Amygdala (tissue), 56 donors: ENCODE measurements around the gene ZNF544.
"Not testable (repeated sequence)": the region's sequence is repeated elsewhere in the genome, so short reads cannot be mapped to it uniquely, and the experiment has no call there.

Experiments used
- DNase-seq, 56 donors: peaks; one replicate each; lab custom pipeline; 2025; lab: John Stamatoyannopoulos, UW

The ZNF544 gene

DNA sequence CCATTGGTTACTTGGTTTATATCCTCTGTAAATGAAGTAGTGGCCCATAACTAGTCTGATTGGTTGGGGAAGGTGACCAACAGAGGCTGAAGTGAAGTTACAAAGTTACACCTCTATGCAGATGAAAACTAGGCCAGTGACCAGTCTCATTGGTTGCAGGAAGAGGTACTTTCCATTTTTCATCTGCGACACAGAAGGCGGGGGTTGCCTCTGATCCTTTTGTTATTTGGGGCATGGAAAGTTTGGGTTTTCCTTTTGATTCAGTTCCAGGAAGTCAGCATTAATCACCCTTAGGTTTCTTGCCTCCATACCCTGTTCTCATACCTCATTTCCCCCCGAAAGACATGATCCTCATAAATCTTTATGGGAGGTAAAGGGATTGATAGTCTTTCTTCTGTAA is 20.2 kb downstream of the ZNF544 start:
- DNase-seq: no peak

DNA sequence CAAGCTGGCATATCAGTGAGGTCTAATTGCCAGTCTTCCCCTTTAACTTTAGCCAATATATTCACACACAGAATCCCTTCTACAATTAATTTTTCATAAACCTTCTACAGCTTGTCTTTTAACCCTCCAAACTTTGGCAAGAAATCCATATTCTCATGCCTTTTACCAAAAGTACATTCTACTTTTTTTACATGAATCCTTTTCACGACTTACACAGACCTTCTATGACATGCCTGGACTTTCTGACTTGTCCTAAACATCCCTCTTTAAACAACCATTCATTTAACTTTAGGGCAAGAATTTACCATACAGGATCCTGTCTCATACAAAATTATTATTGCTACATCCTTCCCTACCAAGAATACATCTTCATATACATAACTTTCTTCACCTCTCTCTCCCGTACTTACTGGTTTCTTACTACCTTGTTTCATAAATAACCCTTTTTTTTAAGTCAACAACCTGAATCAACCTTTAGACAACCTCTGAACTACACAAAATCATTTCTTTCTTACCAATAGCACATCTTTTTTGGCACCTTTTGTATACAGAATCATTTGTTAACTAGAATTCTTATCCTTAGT is 23.5 kb downstream of the ZNF544 start:
- no peak for DNase-seq

DNA sequence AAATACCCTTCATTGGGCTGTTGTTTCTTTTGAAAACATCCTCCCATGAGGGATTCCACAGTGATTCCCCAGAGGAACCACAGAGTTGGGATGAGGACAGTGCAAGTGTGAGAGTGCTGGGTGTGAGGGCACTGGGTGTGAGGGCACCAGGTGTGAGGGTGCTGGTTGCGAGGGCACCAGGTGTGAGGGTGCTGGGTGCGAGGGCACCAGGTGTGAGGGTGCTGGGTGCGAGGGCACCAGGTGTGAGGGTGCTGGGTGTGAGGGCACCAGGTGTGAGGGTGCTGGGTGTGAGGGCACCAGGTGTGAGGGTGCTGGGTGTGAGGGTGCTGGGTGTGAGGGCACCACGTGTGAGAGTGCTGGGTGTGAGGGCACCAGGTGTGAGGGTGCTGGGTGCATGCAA is 29.5 kb downstream of the ZNF544 start:
- not testable (repeated sequence) for DNase-seq

DNA sequence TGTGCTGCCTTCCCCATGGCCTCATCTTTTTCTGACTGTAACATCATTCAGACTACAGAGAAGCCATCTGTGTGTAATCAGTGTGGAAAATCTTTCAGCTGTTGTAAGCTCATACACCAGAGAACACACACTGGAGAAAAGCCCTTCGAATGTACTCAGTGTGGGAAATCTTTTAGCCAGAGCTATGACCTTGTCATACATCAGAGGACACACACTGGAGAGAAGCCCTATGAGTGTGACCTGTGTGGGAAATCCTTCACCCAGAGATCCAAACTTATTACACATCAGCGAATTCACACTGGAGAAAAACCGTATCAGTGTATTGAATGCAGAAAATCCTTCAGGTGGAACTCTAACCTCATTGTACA is 32.9 kb downstream of the ZNF544 start:
- no peak for DNase-seq

DNA sequence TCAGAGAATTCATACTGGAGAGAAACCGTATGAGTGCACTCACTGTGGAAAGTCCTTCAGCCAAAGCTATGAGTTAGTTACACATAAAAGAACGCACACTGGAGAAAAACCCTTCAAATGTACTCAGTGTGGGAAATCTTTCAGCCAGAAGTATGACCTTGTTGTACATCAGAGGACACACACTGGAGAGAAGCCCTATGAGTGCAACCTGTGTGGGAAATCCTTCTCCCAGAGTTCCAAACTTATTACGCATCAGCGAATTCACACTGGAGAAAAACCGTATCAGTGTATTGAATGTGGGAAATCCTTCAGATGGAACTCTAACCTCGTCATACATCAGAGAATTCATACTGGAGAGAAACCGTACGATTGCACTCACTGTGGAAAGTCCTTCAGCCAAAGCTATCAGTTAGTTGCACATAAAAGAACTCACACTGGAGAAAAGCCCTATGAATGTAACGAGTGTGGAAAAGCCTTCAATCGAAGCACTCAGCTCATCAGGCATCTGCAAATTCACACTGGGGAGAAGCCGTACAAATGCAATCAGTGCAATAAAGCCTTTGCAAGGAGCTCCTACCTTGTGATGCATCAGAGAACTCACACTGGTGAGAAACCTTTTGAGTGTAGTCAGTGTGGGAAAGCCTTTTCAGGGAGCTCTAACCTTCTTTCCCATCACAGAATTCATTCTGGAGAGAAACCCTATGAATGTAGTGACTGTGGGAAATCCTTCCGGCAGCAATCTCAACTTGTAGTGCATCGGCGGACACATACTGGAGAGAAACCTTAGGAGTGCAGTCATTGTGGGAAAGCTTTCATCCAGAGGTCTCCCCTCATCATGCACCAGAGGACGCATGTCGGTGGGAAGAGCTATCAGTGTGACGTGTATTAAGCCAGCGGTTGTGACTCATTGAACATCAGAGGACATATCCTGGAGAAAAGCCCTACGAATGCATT is 33.5 kb downstream of the ZNF544 start:
- DNase-seq: no peak

DNA sequence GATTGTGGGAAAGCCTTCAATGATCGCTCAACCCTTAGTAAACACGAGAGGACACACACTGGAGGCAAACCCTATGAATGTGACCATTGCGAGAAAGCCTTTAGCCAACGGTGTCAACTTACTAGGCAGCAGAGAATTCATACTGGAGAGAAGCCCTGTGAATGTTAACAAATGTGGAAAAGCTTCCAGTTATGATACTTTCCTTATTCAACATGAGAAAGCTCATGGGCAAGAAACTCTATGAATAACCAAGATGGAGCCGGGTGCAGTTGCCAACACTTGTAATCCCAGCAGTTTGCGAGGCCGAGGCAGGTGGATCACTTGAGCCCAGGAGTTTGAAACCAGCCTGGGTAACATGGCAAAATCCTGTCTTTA is 34.2 kb downstream of the ZNF544 start:
- no peak for DNase-seq

DNA sequence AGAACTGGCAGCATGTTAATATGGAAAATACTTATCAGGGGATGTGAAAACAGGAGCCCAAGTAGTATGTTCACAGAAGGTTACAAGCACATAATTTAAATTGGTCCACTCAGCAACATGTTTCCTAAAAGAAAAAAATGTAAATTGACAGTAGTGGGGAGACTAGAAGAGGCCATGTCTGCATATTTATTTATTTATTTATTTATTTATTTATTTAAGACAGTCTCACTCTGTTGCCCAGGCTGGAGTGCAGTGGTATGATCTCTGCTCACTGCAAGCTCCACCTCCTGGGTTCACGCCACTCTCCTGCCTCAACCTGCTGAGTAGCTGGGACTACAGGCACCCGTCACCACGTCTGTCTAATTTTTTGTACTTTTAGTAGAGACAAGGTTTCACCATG is 36.4 kb downstream of the ZNF544 start:
- no peak for DNase-seq

DNA sequence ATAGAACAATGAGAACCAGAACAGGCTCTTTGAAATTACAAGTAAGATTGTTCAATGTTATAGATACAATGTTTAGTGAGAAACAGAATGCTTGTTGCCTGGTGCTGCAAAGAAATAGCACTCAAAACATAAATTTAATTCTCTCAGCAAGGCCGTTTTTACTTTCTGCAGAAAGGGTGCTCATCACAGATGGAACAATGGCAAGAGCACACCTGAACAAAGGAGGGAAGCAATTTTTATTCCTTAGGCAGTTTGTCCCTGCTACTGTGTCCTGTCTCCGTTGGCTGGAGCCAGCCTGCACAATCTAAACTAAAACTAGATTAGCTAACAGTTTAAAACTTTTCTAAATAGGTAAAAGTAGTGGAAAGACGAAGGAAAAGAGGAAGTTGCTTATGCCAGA is 39.6 kb downstream of the ZNF544 start:
- DNase-seq: no peak

DNA sequence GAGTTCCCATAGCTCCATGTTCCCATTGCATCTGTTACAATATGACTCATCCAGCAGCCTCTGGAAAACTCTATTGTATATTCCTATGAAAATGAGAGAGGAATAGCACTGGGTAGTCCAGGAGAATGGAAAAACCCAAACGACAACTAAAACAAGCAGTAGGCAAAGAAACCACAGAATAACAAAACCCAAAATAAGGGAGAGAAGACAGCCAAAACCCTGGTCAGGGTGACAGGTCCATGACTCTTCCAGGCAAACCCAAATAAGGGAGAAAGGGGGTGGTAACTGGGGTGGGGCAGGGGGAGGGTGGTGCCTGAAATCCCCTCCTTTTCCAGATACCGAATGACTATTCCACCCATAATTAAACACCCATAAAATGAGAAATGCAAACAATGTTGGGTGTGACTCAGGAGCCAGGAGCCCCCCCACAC is 46.1 kb downstream of the ZNF544 start:
- peak in 1 of 56 donors; percentile 2 for DNase-seq

DNA sequence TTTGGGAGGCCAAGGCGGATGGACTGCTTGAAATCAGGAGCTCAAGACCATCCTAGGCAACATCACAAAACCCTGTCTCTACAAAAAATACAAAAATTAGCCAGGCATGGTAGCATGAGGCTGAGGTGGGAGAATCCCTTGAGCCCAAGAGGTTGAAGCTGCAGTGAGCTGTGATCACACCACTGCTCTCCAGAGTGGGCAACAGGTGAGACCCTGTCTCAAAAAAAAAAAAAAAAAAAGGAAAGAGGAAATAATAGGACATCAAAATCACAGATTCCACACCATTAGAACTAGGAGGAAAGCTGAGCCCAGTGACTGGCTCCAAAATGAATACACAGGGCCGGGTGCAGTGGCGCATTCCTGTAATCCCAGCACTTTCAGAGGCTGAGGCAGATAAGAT is 46.9 kb downstream of the ZNF544 start:
- DNase-seq: no peak

DNA sequence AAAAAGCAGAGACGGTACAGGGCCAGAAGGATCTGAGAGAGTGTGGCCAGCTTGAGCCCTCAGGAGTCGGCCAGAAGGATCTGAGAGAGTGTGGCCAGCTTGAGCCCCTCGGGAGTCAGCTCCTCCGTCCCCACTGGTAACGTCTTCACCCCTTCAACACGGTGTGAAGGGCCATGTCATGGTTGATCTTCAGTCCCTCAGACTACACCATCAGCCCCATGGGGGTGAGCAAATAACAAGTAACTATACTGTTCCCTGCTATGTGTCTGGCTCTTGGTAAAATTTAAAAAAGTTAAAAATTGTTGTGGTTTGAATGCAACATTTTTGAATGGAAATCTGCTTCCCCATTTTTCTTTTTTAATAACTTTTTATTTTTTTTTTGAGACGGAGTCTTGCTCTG is 48.5 kb downstream of the ZNF544 start:
- no peak for DNase-seq

DNA sequence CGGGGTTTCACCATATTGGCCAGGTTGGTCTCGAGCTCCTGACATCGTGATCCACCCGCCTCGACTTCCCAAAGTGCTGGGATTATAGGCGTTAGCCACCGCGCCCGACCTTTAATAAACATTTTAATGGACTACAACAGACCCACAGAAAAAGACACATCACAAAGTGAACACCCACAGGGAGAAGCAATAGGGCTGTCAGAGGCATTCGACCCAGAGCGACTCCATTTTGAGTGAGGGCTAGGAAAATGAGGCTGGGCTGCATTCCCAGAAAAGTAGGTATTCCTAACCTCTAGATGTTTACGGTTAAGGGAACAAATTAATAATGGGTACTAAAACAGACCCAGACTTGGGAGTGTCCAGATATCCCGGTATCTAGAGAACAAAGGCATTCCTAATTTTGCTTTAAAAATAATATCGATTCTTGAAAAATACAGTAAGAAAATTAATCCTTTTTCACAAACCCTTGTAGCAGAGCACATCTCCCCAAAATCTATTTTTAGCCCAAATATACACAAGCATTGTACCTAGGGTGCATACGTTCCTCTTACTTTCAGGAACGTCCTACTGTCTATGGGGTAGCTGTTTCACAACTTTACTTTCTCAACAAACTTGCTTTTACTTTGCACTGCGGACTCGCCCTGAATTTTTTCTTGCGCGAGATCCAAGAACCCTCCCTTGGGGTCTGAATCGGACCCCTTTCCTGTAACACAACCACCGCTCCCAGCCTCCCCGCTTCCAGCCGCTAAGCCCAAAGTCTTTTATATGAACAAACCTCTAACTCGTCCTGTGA is 49.2 kb downstream of the ZNF544 start:
- no peak for DNase-seq

DNA sequence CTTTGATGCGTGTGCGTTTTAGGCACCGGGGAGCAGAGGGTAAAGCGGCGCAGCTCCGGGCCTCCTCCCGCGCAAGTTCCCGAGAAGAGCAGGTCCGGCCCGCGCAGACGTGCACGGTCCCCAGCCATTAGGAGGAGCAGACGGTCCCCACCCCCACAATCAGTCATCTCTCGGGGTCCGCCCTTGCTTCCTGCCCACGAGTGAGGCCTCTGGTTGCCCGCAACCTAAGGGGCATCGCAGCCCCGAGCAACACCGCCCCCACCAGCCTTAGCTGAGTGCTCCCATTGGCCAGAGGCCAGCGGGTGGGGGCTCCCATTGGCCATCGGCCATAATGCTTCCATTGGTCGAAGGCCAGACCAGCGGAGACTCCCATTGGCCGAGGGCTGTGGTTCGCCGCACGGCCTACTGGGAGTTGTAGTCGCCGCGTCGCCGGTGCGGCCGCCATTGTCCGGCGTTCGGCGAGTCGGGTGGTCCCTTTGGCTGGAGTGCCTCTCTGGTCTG is 49.9 kb downstream of the ZNF544 start, which contains the start of gene ZNF8:
Gene ZNF8, plus strand, starts transcription at position 415 of the 501 bp plus-strand sequence. CDS start 127 bp downstream, outside the sequence.
- DNase-seq: peak; percentile 68 to 98 (median 94)

DNA sequence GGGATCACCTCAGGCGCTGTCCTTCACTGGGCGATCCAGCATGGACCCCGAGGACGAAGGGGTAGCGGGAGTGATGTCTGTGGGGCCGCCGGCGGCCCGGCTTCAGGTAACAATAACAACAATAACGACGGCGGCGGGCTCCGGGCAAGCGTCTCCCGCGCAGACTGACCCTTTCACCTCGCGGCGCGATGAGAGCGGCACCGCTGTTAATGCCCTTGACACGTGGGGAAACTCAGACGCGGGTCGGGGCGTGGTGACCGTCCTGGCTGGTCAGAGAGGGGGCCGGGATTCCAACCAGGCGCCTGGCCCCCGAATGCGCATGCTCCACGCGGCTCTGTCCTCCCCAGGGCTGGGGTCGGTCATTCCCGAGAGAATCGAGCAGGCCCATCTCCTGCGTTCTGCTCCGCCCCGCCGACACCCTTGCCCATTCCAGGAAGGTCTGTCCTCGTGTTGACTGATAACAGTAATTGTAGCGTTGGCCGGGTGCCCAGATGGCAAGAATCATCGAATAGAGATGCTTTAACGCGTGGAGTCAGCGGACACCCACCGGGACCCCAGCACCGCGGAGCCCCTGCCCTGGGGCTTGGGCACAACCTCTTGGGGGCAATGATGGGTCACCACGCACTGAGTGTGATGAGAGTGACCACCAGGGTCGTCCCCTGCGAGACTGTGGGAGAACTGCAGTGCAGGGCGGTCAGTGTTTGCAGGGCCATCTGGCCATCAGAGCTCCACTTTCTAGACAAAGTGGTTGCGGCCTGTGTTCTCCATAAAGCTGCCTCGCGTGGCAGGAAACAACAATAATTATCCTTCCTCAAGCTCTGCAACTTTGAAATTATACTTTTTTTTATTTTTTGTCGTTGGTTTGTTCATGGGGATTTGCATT is 50.6 kb downstream of the ZNF544 start:
- peak in 45 of 56 donors; percentile 18 to 81 (median 58) for DNase-seq

DNA sequence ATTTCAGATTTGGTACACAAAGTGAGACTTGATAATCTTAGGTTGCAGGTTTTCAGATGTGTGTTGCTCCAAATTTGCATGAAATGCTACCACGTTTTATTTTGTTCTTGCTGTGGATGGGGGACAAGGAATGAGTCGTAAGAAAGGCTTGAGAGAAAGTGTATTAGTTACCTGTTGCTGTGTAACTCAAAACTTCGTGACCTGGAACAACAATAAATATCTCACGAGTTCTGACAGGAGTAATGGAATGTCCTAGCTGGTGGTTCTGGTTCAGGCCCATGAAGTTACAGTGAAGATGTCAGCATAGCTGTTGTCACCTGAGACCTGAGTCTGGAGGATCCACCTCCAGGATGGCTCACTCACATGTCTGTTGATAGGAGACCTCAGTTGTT is 51.2 kb downstream of the ZNF544 start:
- no peak for DNase-seq

DNA sequence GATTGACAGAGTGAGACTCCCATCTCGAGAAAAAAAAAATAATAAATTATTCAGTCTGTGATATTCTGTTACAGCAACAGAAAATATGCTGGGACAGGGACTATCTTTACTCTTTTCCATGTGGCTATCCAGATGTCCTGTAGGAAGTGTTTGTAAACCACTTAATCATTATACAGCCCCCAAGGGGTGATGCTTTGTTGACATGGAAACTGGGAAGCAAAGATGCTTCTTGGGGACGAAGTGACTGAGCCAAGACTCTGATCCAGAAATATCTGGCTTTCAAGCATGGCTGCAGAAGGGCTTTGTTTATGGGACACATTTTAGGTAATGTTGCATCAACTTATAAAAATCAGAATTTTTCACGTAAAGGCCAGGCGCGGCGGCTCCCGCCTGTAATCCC is 55.5 kb downstream of the ZNF544 start:
- peak in 4 of 56 donors; percentile 3 to 22 (median 8) for DNase-seq

DNA sequence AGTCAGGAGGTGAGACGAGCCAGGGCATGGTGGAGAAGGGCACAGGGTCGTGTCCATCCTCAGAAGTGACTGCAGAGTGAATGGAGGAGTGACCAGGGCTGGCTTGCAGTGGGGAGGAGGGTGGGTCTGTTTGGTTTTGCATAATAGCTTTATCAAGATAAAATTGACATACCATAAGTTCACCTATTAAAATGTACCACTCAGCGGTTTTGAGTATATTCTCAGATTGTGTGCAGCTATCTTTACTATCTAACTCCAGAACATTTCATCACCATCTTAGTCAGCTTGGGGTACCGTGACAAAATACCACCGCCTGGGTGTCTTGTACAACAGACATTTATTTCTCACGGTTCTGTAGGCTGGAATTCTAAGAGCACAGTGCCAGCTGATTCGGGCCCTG is 63.2 kb downstream of the ZNF544 start:
- no peak for DNase-seq

DNA sequence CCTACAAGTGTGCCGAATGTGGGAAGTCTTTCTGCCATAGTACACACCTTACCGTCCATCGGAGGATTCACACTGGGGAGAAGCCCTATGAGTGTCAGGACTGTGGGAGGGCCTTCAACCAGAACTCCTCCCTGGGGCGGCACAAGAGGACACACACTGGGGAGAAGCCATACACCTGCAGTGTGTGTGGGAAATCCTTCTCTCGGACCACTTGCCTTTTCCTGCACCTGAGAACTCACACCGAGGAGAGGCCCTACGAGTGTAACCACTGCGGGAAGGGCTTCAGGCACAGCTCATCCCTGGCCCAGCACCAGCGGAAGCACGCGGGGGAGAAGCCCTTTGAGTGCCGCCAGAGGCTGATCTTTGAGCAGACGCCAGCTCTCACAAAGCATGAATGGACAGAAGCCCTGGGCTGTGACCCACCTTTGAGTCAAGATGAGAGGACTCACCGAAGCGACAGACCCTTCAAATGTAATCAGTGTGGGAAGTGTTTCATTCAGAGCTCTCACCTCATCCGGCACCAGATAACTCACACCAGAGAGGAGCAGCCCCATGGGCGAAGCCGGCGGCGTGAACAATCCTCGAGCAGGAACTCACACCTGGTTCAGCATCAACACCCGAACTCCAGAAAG is 66.1 kb downstream of the ZNF544 start:
- no peak for DNase-seq

DNA sequence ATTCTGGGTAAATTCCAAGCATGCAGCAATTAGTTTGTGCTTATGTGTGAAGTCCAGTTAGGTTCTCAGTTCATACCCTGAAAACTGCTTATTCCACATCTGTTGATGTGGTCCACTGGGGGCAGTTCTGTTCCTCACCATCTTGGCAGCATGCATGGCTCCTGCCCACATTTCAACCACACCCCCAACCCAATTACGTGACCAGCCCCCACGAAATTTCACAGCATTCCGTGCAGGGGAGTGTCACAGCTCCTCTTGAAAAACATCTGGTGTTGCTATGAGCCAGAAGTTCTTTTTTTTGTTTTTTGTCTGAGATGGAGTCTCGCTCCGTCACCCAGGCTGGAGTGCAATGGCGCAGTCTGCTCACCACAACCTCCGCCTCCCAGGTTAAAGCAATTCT is 67.4 kb downstream of the ZNF544 start:
- DNase-seq: no peak
